OCI-LY1 (cell line): ENCODE data around the gene AGPAT1.

ENCODE experiments used
- H2AFZ ChIP-seq: fragments of 200-600 bp; sonication (generic), shearing (Covaris generic); 2 replicates; pipeline ENCODE4 v1.6.0; 2014; ENCODE audit warnings: antibody characterized with exemption, mild to moderate bottlenecking, low read length
- H3F3A ChIP-seq: fragments of 200-600 bp; sonication (generic), shearing (Covaris generic); 2 replicates; pipeline ENCODE4 v1.6.0; 2014; ENCODE audit warnings: mild to moderate bottlenecking, antibody characterized with exemption, low read length, moderate library complexity; ENCODE audit not compliant: insufficient read depth
- H3K27ac ChIP-seq: fragments of 200-600 bp; sonication (generic); 2 replicates; pipeline ENCODE4 v1.5.1; 2014; ENCODE audit warnings: low read length, mixed run types, mild to moderate bottlenecking, low read depth; ENCODE audit not compliant: poor library complexity, severe bottlenecking
- H3K27me3 ChIP-seq: fragments of 200-600 bp; sonication (generic); 2 replicates; pipeline ENCODE4 v1.6.0; 2014; ENCODE audit warnings: antibody characterized with exemption, mild to moderate bottlenecking, low read length, moderate library complexity; ENCODE audit not compliant: insufficient read depth
- H3K36me3 ChIP-seq: fragments of 200-600 bp; sonication (generic); 2 replicates; pipeline ENCODE4 v1.6.1; 2014; ENCODE audit warnings: mild to moderate bottlenecking, antibody characterized with exemption, low read length, moderate library complexity, mixed read lengths; ENCODE audit not compliant: insufficient read depth
- H3K4me1 ChIP-seq: fragments of 200-600 bp; sonication (generic); 2 replicates; pipeline ENCODE4 v1.5.1; 2014; ENCODE audit warnings: mild to moderate bottlenecking, low read length, moderate library complexity; ENCODE audit not compliant: insufficient read depth, severe bottlenecking
- H3K4me2 ChIP-seq: fragments of 200-600 bp; sonication (generic), shearing (Covaris generic); 2 replicates; pipeline ENCODE4 v1.6.1; 2014; ENCODE audit warnings: low read length
- H3K4me3 ChIP-seq: fragments of 200-600 bp; sonication (generic); 2 replicates; pipeline ENCODE4 v1.5.1; 2014; ENCODE audit warnings: low read length, low read depth, mild to moderate bottlenecking, mixed read lengths; ENCODE audit not compliant: poor library complexity, severe bottlenecking
- H3K79me2 ChIP-seq: fragments of 200-600 bp; shearing (Covaris generic); 2 replicates; pipeline ENCODE4 v1.6.1; 2016; ENCODE audit warnings: mixed run types, low read length, mixed read lengths; ENCODE audit not compliant: insufficient read depth
- H3K9ac ChIP-seq: fragments of 200-600 bp; sonication (generic), shearing (Covaris generic); 2 replicates; pipeline ENCODE4 v1.6.1; 2014; ENCODE audit warnings: mild to moderate bottlenecking, low read length, mixed read lengths
- H3K9me2 ChIP-seq: fragments of 200-600 bp; sonication (generic), shearing (Covaris generic); 2 replicates; pipeline ENCODE4 v1.6.1; 2014; ENCODE audit warnings: low read depth, mild to moderate bottlenecking, low read length, mixed read lengths
- H3K9me3 ChIP-seq: fragments of 200-600 bp; shearing (Covaris generic); 2 replicates; pipeline ENCODE4 v1.6.1; 2014; ENCODE audit warnings: low read length, mixed read lengths
- H4K20me1 ChIP-seq: fragments of 200-600 bp; sonication (generic), shearing (Covaris generic); 2 replicates; pipeline ENCODE4 v1.6.0; 2016; ENCODE audit warnings: mild to moderate bottlenecking, low read length; ENCODE audit not compliant: insufficient read depth
- EZH2 ChIP-seq: fragments of 200-600 bp; sonication (generic), shearing (Covaris generic); IDR thresholded peaks from 2 replicates; pipeline ENCODE4 v1.8.0; 2017; ENCODE audit warnings: borderline replicate concordance, mixed run types, mild to moderate bottlenecking, antibody characterized with exemption, low read length, moderate library complexity, mixed read lengths
- TF ChIP-seq, protein P1 (sequence below): fragments of 200-600 bp; sonication (generic), shearing (Covaris generic); IDR thresholded peaks from 2 replicates; pipeline ENCODE4 v1.5.1; 2017; ENCODE audit warnings: mild to moderate bottlenecking, antibody characterized with exemption, low read length, moderate library complexity, mixed read lengths

AGPAT1 gene

DNA sequence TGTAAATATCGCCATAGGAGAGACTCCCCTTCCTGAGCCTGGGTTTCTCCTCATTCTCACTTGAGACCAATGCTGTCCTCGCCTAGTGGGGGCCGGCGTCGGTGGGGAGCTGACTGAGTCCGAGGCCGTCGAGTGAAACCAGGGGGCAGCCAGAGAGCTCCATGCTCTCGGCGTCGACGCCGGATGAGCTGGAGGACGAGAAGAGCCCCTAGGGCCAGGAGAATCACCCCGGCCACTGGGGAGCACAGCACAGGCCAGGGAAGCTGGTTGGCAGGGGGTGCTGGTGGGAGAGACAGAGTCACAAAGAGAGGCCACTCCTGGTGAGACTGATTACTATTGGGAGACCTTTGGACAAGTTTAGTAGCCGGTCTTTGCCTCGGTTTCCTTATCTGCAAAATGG is 23.0 kb upstream of the AGPAT1 start:
- Histone ChIP-seq H3K79me2 (no peaks in the 10 kb centered on the region), H3K4me3 (no peak overlapping the region), H3K27me3 (no peaks in the 10 kb centered on the region), H3K9ac (no peak overlapping the region), H3K27ac (no peak overlapping the region), H3K36me3 (no peaks in the 10 kb centered on the region), H3K4me2 (no peak overlapping the region), H3K9me2 (no peaks in the 10 kb centered on the region), H3K9me3 (no peaks in the 10 kb centered on the region), H3F3A (no peaks in the 10 kb centered on the region), H3K4me1 (peaks cover 25% of the 10 kb centered on the region), H2AFZ (no peak overlapping the region), H4K20me1 (no peaks in the 10 kb centered on the region)
- TF ChIP-seq EZH2: no peak
- TF ChIP-seq, protein P1, sequence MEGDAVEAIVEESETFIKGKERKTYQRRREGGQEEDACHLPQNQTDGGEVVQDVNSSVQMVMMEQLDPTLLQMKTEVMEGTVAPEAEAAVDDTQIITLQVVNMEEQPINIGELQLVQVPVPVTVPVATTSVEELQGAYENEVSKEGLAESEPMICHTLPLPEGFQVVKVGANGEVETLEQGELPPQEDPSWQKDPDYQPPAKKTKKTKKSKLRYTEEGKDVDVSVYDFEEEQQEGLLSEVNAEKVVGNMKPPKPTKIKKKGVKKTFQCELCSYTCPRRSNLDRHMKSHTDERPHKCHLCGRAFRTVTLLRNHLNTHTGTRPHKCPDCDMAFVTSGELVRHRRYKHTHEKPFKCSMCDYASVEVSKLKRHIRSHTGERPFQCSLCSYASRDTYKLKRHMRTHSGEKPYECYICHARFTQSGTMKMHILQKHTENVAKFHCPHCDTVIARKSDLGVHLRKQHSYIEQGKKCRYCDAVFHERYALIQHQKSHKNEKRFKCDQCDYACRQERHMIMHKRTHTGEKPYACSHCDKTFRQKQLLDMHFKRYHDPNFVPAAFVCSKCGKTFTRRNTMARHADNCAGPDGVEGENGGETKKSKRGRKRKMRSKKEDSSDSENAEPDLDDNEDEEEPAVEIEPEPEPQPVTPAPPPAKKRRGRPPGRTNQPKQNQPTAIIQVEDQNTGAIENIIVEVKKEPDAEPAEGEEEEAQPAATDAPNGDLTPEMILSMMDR: no peak

GRCh38 chr6:32198345-32198696 is 22.4 kb upstream of the AGPAT1 start:
- no peaks in the 10 kb centered on the region for H4K20me1 ChIP-seq
- H3K79me2 ChIP-seq: no peaks in the 10 kb centered on the region
- H3K27ac ChIP-seq: no peak overlapping the region
- no peak overlapping the region for H3K9ac ChIP-seq
- no peak overlapping the region for H3K4me3 ChIP-seq
- H3K27me3 ChIP-seq: no peaks in the 10 kb centered on the region
- peaks cover 25% of the 10 kb centered on the region for H3K4me1 ChIP-seq
- TF ChIP-seq, protein P1: no peak
- TF ChIP-seq EZH2: no peak
- 0 out of 2 replicates have a peak, but pooled peaks cover 2% of the 10 kb centered on the region for H3F3A ChIP-seq
- H3K9me2 ChIP-seq: no peaks in the 10 kb centered on the region
- H3K9me3 ChIP-seq: no peaks in the 10 kb centered on the region
- no peaks in the 10 kb centered on the region for H3K36me3 ChIP-seq
- no peak overlapping the region for H3K4me2 ChIP-seq
- H2AFZ ChIP-seq: no peak overlapping the region

DNA sequence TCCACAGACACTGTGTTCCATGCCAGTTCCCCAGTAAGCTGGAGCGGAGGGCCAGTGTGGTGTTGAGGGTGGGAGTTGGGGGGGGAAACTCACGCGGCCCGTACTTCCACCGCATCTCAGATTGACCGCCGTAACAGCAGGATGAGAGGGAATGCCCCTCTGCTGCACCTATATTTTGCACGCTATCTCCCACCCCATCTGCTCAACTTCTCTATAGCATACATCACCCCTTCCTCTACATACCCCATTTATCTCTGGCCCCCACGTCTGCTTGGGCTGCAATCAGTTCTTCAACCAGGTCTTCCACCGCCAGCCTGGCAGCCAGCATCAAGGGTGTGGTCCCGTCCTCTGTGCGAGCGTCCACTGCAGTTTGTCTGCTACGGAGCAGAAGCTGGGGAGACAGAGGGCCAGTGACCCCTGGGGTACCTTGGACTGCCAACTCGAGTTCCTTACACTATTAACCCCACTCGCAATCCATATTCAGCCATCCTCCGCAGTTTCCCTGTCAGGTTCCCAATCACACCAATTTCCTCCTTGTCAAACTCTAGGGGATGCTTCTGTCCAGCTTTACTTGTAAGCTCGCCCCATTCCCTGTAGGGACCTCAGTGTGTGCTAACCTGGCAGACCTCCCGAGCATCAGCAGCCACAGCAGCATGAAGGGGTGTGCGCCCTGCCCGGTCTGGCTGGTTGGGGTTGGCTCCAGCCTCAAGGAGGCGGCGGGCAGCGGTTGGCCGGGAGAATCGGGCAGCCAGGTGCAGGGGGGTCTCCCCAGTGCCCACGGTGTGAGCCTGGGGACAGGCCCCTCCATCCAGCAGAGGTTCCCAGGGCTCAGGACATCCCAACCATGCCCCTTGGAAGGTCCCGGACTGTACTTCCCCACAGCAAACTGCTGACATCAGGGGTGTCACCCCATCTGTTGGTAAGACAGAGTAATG is 21.1 kb upstream of the AGPAT1 start:
- peak overlapping the region; percentile 77 for H3K4me3 ChIP-seq
- no peaks in the 10 kb centered on the region for H3K9me3 ChIP-seq
- H3K9ac ChIP-seq: peak overlapping the region; percentile 87
- no peak for TF ChIP-seq EZH2
- TF ChIP-seq, protein P1: peak; percentile 34; the same call in 1 of the 2 replicates
- H3K4me2 ChIP-seq: peak overlapping the region; percentile 86
- H3K27me3 ChIP-seq: no peaks in the 10 kb centered on the region
- no peaks in the 10 kb centered on the region for H3K36me3 ChIP-seq
- H4K20me1 ChIP-seq: no peaks in the 10 kb centered on the region
- no peaks in the 10 kb centered on the region for H3K9me2 ChIP-seq
- no peak overlapping the region for H2AFZ ChIP-seq
- H3F3A ChIP-seq: 0 out of 2 replicates have a peak, but pooled peaks cover 3% of the 10 kb centered on the region
- peaks cover 37% of the 10 kb centered on the region for H3K4me1 ChIP-seq
- H3K27ac ChIP-seq: peak overlapping the region; percentile 5
- H3K79me2 ChIP-seq: no peaks in the 10 kb centered on the region
